ENCODE measurements around the gene COG5. TPM values are rescaled to one million over a fixed set of nuclear protein-coding genes. Genes with fewer than 3 reads are reported as not detected.

Gene COG5
- total and polyA plus RNA-seq, 2 experiments from 2014 or later = 15.8 to 53.5 TPM

GRCh38 chr7:107592361-107593024 is 28.8 kb upstream of the COG5 start:
- Histone ChIP-seq H3K4me2 (no peak overlapping the region), H3K27me3 (no peaks in the 10 kb centered on the region), H3K27ac (no peak overlapping the region), H3K9me2 (replicated peaks; ENCODE audit: insufficient read depth) (no peaks in the 10 kb centered on the region), H3K4me3 (no peak overlapping the region), H3K36me3 (replicated peaks; ENCODE audit: insufficient read depth, low read depth) (no peaks in the 10 kb centered on the region), H3K79me2 (no peaks in the 10 kb centered on the region), H3K9me3 (ENCODE audit: low read depth) (no peaks in the 10 kb centered on the region), H2AFZ (no peak overlapping the region), H3K4me1 (ENCODE audit: insufficient read depth) (no peaks in the 10 kb centered on the region), H4K20me1 (ENCODE audit: insufficient read depth, poor library complexity, severe bottlenecking) (no peaks in the 10 kb centered on the region)
- no peak for TF ChIP-seq EZH2phosphoT487 (IDR thresholded peaks at IDR 0.05; ENCODE audit: low read depth, severe bottlenecking, unreplicated experiment)
- no peak for DNase-seq (ENCODE audit: low spot score)
- WGBS (ENCODE audit: low lambda C conversion rate, missing lambda C conversion rate) = 97% methylated on average over 5 of the region's 5 CpGs

DNA sequence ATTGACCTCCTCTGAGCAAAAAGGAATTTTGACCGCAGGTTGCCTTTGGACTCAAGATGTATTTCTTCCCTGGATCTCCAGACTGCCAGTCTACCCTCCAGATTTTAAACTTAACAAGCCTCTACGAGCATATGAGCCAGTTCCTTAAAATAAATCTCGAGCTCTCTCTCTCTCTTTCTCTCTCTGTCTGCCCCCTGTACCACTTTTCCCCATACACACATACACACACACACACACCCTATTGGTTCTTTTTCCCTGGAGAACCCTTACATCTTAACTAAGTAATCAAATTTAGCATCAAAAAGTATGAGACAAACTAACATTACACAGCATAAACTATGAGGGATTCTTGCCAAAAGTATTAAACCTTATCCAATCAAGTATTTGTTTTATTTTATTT is 27.7 kb upstream of the COG5 start:
- no peak for TF ChIP-seq EZH2 (IDR thresholded peaks at IDR 0.05; ENCODE audit: borderline replicate concordance)
- TF ChIP-seq EZH2phosphoT487 (IDR thresholded peaks at IDR 0.05; ENCODE audit: low read depth, severe bottlenecking, unreplicated experiment) = no peak
- TF ChIP-seq, protein P1, sequence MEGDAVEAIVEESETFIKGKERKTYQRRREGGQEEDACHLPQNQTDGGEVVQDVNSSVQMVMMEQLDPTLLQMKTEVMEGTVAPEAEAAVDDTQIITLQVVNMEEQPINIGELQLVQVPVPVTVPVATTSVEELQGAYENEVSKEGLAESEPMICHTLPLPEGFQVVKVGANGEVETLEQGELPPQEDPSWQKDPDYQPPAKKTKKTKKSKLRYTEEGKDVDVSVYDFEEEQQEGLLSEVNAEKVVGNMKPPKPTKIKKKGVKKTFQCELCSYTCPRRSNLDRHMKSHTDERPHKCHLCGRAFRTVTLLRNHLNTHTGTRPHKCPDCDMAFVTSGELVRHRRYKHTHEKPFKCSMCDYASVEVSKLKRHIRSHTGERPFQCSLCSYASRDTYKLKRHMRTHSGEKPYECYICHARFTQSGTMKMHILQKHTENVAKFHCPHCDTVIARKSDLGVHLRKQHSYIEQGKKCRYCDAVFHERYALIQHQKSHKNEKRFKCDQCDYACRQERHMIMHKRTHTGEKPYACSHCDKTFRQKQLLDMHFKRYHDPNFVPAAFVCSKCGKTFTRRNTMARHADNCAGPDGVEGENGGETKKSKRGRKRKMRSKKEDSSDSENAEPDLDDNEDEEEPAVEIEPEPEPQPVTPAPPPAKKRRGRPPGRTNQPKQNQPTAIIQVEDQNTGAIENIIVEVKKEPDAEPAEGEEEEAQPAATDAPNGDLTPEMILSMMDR (IDR thresholded peaks at IDR 0.05; ENCODE audit: poor library complexity) = no peak
- H3K4me1 ChIP-seq (ENCODE audit: insufficient read depth) = no peaks in the 10 kb centered on the region
- H4K20me1 ChIP-seq (ENCODE audit: insufficient read depth, poor library complexity, severe bottlenecking) = no peaks in the 10 kb centered on the region
- H3K27ac ChIP-seq = no peak overlapping the region
- no peak overlapping the region for H3K4me2 ChIP-seq
- H3K4me3 ChIP-seq = no peak overlapping the region
- H3K9me2 ChIP-seq (replicated peaks; ENCODE audit: insufficient read depth) = no peaks in the 10 kb centered on the region
- 73% methylated on average over 3 of the region's 3 CpGs for WGBS (ENCODE audit: low lambda C conversion rate, missing lambda C conversion rate)
- H3K9me3 ChIP-seq (ENCODE audit: low read depth) = no peaks in the 10 kb centered on the region
- no peak overlapping the region for H2AFZ ChIP-seq
- H3K79me2 ChIP-seq = no peaks in the 10 kb centered on the region
- H3K27me3 ChIP-seq = no peaks in the 10 kb centered on the region
- no peaks in the 10 kb centered on the region for H3K36me3 ChIP-seq (replicated peaks; ENCODE audit: insufficient read depth, low read depth)
- DNase-seq (ENCODE audit: low spot score) = no peak

DNA sequence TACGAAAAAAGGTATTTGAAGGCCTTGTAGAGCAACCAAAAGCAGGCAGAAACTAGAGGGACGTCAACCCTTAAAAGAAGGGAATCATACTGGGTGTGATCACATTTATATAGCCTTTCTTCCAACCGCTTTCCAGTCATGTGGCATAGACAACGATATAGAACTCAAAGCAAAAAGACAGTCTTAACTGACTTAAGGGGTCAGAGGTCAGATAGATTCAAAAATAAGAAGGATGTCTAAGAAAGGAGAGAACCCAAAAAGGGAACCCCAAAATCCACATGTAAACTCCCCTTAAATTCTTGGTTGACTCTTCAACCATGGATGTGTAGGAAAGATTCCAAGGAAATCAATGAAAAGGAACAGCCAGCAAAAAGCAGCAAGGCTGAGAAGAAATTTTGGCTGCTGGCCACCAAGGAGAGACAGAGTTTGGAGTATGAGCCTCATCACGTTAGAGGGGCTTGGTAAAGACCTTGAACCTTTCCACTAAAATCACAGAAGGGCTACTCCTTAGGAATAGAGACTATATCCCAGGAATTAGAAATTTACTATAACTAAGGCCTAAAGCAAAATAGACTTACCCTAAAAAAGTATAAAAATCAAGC is 24.9 kb upstream of the COG5 start:
- H4K20me1 ChIP-seq (ENCODE audit: insufficient read depth, poor library complexity, severe bottlenecking) = no peaks in the 10 kb centered on the region
- H3K36me3 ChIP-seq (replicated peaks; ENCODE audit: insufficient read depth, low read depth) = no peaks in the 10 kb centered on the region
- no peaks in the 10 kb centered on the region for H3K4me1 ChIP-seq (ENCODE audit: insufficient read depth)
- no peaks in the 10 kb centered on the region for H3K79me2 ChIP-seq
- no peaks in the 10 kb centered on the region for H3K9me3 ChIP-seq (ENCODE audit: low read depth)
- H3K27ac ChIP-seq = no peak overlapping the region
- no peak overlapping the region for H3K4me2 ChIP-seq
- TF ChIP-seq EZH2 (IDR thresholded peaks at IDR 0.05; ENCODE audit: borderline replicate concordance) (no peak), EZH2phosphoT487 (IDR thresholded peaks at IDR 0.05; ENCODE audit: low read depth, severe bottlenecking, unreplicated experiment) (no peak)
- TF ChIP-seq, protein P1 (IDR thresholded peaks at IDR 0.05; ENCODE audit: poor library complexity) = no peak
- no peak overlapping the region for H3K4me3 ChIP-seq
- no peaks in the 10 kb centered on the region for H3K9me2 ChIP-seq (replicated peaks; ENCODE audit: insufficient read depth)
- H3K27me3 ChIP-seq = no peaks in the 10 kb centered on the region
- DNase-seq (ENCODE audit: low spot score) = no peak
- H2AFZ ChIP-seq = no peak overlapping the region
- WGBS (ENCODE audit: low lambda C conversion rate, missing lambda C conversion rate) = 97% methylated on average over 5 of the region's 5 CpGs

DNA sequence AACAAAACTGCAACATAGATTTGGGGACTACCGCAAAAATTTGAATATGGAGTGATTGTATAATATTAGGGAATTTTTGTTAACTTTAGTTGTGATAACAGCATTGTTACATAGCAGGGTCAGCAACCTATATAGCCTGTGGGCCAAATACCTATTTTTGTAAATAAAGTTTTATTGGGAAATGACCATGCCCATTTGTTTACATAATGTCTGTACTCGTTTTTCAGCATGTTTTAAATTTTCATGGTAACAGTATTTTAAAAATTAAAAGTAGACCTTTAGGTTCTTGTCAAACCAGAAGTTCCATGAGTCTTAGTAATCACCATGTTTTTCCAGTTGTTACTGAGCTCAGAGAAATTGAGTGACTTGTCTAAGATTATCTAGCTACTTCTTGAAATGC is 21.0 kb upstream of the COG5 start:
- TF ChIP-seq, protein P1 (IDR thresholded peaks at IDR 0.05; ENCODE audit: poor library complexity) = no peak
- TF ChIP-seq EZH2phosphoT487 (IDR thresholded peaks at IDR 0.05; ENCODE audit: low read depth, severe bottlenecking, unreplicated experiment) (no peak), EZH2 (IDR thresholded peaks at IDR 0.05; ENCODE audit: borderline replicate concordance) (no peak)

More for the DNA sequence above, 21.0 kb upstream of the COG5 start:
- H2AFZ ChIP-seq = no peak overlapping the region
- no peaks in the 10 kb centered on the region for H3K9me3 ChIP-seq (ENCODE audit: low read depth)
- no peaks in the 10 kb centered on the region for H3K27me3 ChIP-seq
- H3K36me3 ChIP-seq (replicated peaks; ENCODE audit: insufficient read depth, low read depth) = no peaks in the 10 kb centered on the region
- no peaks in the 10 kb centered on the region for H4K20me1 ChIP-seq (ENCODE audit: insufficient read depth, poor library complexity, severe bottlenecking)
- 84% methylated on average over 2 of the region's 2 CpGs for WGBS (ENCODE audit: low lambda C conversion rate, missing lambda C conversion rate)
- no peaks in the 10 kb centered on the region for H3K9me2 ChIP-seq (replicated peaks; ENCODE audit: insufficient read depth)
- no peak for DNase-seq (ENCODE audit: low spot score)
- H3K4me1 ChIP-seq (ENCODE audit: insufficient read depth) = peaks cover 7% of the 10 kb centered on the region
- no peak overlapping the region for H3K4me3 ChIP-seq
- H3K4me2 ChIP-seq = no peak overlapping the region
- H3K27ac ChIP-seq = no peak overlapping the region
- peaks cover 6% of the 10 kb centered on the region for H3K79me2 ChIP-seq
